K562 (cell line): ENCODE measurements around the gene GUCY2D. TPM values are rescaled to one million over a fixed set of nuclear protein-coding genes. Genes with fewer than 3 reads are reported as not detected.

ENCODE experiments used
- ATAC-seq: fragments of 200-7000 bp; cut with Tn5 transposase; 3 replicates; pipeline ENCODE4 v1.9.1; 2020; ENCODE audit warnings: moderate library complexity
- BruUV-seq: library from RNA; stranded (reverse); fragments of 400-500 nt; replicated peaks from 2 replicates; lab custom pipeline; 2021; lab: Mats Ljungman, UMichigan
- CTCF ChIA-PET: fragments of 300-600 bp; formaldehyde crosslinking; extraction: SDS; loops from one replicate; lab custom pipeline; 2021; ENCODE audit warnings: low intra/inter-chr PET ratio; lab: Yijun Ruan, JAX
- POLR2A ChIA-PET: fragments of 300-600, 350-650 bp; sonication (Branson Sonifier 250); formaldehyde crosslinking; extraction: SDS; loops from one replicate; lab custom pipeline; 2021; ENCODE audit warnings: antibody characterized with exemption, inconsistent platforms; lab: Yijun Ruan, JAX
- DNase-seq, 4 experiments: peaks; one replicate each; pipeline versions ENCODE4 v3.0.0 to v3.0.0-alpha.2; 2011 to 2018; ENCODE audit warnings: low spot score in 3 of 4, mixed read lengths in 3 of 4; ENCODE audit errors: extremely low read depth in 1 of 4
- FAIRE-seq: peaks from 2 replicates; lab custom pipeline; 2011; peaks lifted over from hg19 to GRCh38; lab: Jason Lieb, UNC
- H2AFZ ChIP-seq: 2 replicates; pipeline ENCODE4 v1.6.0; 2011; ENCODE audit warnings: low read depth, low read length, control low read depth, inconsistent platforms
- H3K27ac ChIP-seq: fragments of 200-600 bp; 3 replicates; pipeline ENCODE4 v1.8.0; 2011; ENCODE audit warnings: low read depth, mild to moderate bottlenecking, control low read depth, inconsistent platforms, low read length, moderate library complexity, mixed read lengths; ENCODE audit errors: extremely low read depth
- H3K27me3 ChIP-seq, 2 experiments: fragments of 300-600 bp in 1 of 2; 2 replicates in 1 of 2; 3 replicates in 1 of 2; pipeline versions ENCODE4 v1.6.0 to v1.8.0; 2011; ENCODE audit warnings: inconsistent platforms in 2 of 2, low read length in 2 of 2, mild to moderate bottlenecking in 1 of 2, mixed read lengths in 1 of 2, moderate library complexity in 1 of 2; ENCODE audit not compliant: control insufficient read depth in 2 of 2, insufficient read depth in 2 of 2
- H3K36me3 ChIP-seq: fragments of 300-600 bp; 3 replicates; pipeline ENCODE4 v1.8.0; 2011; ENCODE audit warnings: mild to moderate bottlenecking, low read length, inconsistent platforms; ENCODE audit not compliant: control insufficient read depth, insufficient read depth
- H3K4me1 ChIP-seq, 2 experiments: fragments of 200-600 bp in 1 of 2; replicated peaks in 1 of 2; 2 replicates in 1 of 2; 3 replicates in 1 of 2; pipeline versions ENCODE4 v1.5.1 to v1.8.0; 2011; ENCODE audit warnings: inconsistent platforms in 2 of 2, low read length in 2 of 2, mild to moderate bottlenecking in 1 of 2, mixed read lengths in 1 of 2, moderate library complexity in 1 of 2; ENCODE audit not compliant: control insufficient read depth in 2 of 2, insufficient read depth in 2 of 2
- H3K4me2 ChIP-seq: 2 replicates; pipeline ENCODE4 v1.6.1; 2011; ENCODE audit warnings: low read length, control low read depth, inconsistent platforms, mixed read lengths; ENCODE audit not compliant: insufficient read depth
- H3K4me3 ChIP-seq: fragments of 200-600 bp; sonication (generic), shearing (Covaris generic); 2 replicates; pipeline ENCODE4 v1.5.1; 2016; ENCODE audit warnings: control low read depth, inconsistent platforms
- H3K79me2 ChIP-seq: fragments of 200-600 bp; 3 replicates; pipeline ENCODE4 v1.8.0; 2011; ENCODE audit warnings: low read length, inconsistent platforms; ENCODE audit not compliant: control insufficient read depth, insufficient read depth
- H3K9ac ChIP-seq, 2 experiments: 2 replicates each; pipeline versions ENCODE4 v1.6.0 to v1.6.1; 2011; ENCODE audit warnings: low read depth in 2 of 2, low read length in 2 of 2, control low read depth in 1 of 2, inconsistent platforms in 1 of 2, mild to moderate bottlenecking in 1 of 2, mixed read lengths in 1 of 2; ENCODE audit not compliant: insufficient read depth in 1 of 2
- H3K9me1 ChIP-seq: one replicate; pipeline ENCODE4 v1.6.0; 2011; ENCODE audit warnings: inconsistent platforms, mild to moderate bottlenecking, low read length, moderate library complexity; ENCODE audit not compliant: control insufficient read depth, insufficient read depth
- H3K9me3 ChIP-seq: replicated peaks from 2 replicates; pipeline ENCODE4 v1.5.1; 2011; ENCODE audit warnings: low read depth, low read length, inconsistent platforms; ENCODE audit not compliant: control insufficient read depth, insufficient read depth
- H4K20me1 ChIP-seq: replicated peaks from 2 replicates; pipeline ENCODE4 v1.6.1; 2011; ENCODE audit warnings: low read length, inconsistent platforms, mixed read lengths; ENCODE audit not compliant: control insufficient read depth, insufficient read depth
- GABPB1 ChIP-seq: sonication (generic); formaldehyde crosslinking; IDR thresholded peaks from 2 replicates; pipeline ENCODE4 v1.8.0; 2022; ENCODE audit warnings: mild to moderate bottlenecking, missing genetic modification reagents
- IRF2 ChIP-seq: sonication (generic); formaldehyde crosslinking; IDR thresholded peaks from 2 replicates; pipeline ENCODE4 v1.8.1; 2022; ENCODE audit warnings: mild to moderate bottlenecking, missing genetic modification reagents
- KHSRP ChIP-seq: fragments of 450-650 bp; IDR thresholded peaks from 2 replicates; pipeline ENCODE4 v1.6.1; 2017
- LARP7 ChIP-seq: fragments of 450-650 bp; IDR thresholded peaks from 2 replicates; pipeline ENCODE4 v1.6.1; 2016
- MXI1 ChIP-seq: IDR thresholded peaks from 2 replicates; pipeline ENCODE4 v1.6.1; 2011; ENCODE audit warnings: low read depth, mild to moderate bottlenecking, improper control_type of control experiment, low read length
- NRF1 ChIP-seq, 2 experiments: fragments of 450-650 bp; IDR thresholded peaks in 1 of 2; conservative IDR thresholded peaks in 1 of 2; 2 replicates each; pipeline ENCODE4 v1.6.1; 2014; ENCODE audit warnings: mild to moderate bottlenecking in 2 of 2
- PML ChIP-seq: IDR thresholded peaks from 2 replicates; pipeline ENCODE4 v1.6.1; 2012; ENCODE audit warnings: low read length, inconsistent platforms
- RUNX1 ChIP-seq: sonication (generic); IDR thresholded peaks from 2 replicates; pipeline ENCODE4 v1.6.1; 2016; ENCODE audit warnings: antibody characterized with exemption, low read depth
- SREBF1 ChIP-seq: fragments of 150-350 bp; IDR thresholded peaks from 2 replicates; pipeline ENCODE4 v1.6.1; 2014; ENCODE audit warnings: antibody characterized with exemption, low read depth, low read length, borderline replicate concordance
- TBP ChIP-seq: optimal IDR thresholded peaks from 2 replicates; pipeline ENCODE3; 2011; ENCODE audit warnings: low read depth, low read length, improper control_type of control experiment
- ZNF41 ChIP-seq: fragments of 250-450 bp; sonication (Bioruptor Pico); conservative IDR thresholded peaks from 2 replicates; pipeline ENCODE4 v1.4.0; 2020; ENCODE audit warnings: mild to moderate bottlenecking
- WGBS: fragments of 100-300 bp; shearing (Covaris generic); methylation state at CpG from one replicate; pipeline ENCODE4 v1.1.6; 2016; ENCODE audit warnings: low coverage, mixed read lengths; ENCODE audit not compliant: insufficient coverage; ENCODE audit errors: missing lambda C conversion rate; 5-methylcytosine and 5-hydroxymethylcytosine counted together
- in situ Hi-C: fragments of 300-500 bp; cut with MboI; formaldehyde crosslinking; loops from 4 replicates; pipeline ENCODE4 v1.15.0; 2018; ENCODE audit warnings: inconsistent platforms, mixed read lengths
- intact Hi-C: fragments of 100-400 bp; cut with micrococcal nuclease; formaldehyde crosslinking; loops from 2 replicates; pipeline ENCODE4 v1.14.2; 2022
- polyA plus RNA-seq, 8 experiments: library from polyadenylated mRNA; depleted of rRNA in 4 of 8; stranded (reverse) in 5 of 8; unstranded in 3 of 8; fragments of >200 nt; fragmentation: Nextera tagmentation in 2 of 8; fragmentation: Illumina TruSeq in 1 of 8; extraction: Ambion mirVana in 2 of 8; extraction: Trizol in 1 of 8; gene quantifications; 2 replicates each; pipeline versions ENCODE4 v1.2.1 to v1.2.3, GENCODE V29; 2011 to 2014; ENCODE audit warnings: inconsistent platforms in 1 of 8, missing spikeins in 1 of 8
- total RNA-seq, 7 experiments: library from RNA; depleted of rRNA in 6 of 7; stranded (reverse); fragments of >200 nt in 6 of 7; fragmentation: Illumina TruSeq in 2 of 7; extraction: Trizol in 2 of 7; gene quantifications; 2 replicates each; pipeline versions ENCODE4 v1.2.1 to v1.2.3, GENCODE V29; 2011 to 2021; ENCODE audit warnings: low replicate concordance in 1 of 7
- TF ChIP-seq, protein P1 (sequence below): conservative IDR thresholded peaks from 2 replicates; pipeline ENCODE4 v1.6.1; 2011; ENCODE audit warnings: low read depth, mild to moderate bottlenecking, low read length; ENCODE audit not compliant: control insufficient read depth
- TF ChIP-seq, protein P2 (sequence below): sonication (generic); formaldehyde crosslinking; IDR thresholded peaks from 2 replicates; pipeline ENCODE4 v1.8.0; 2022; ENCODE audit warnings: missing genetic modification reagents, mild to moderate bottlenecking, moderate library complexity, borderline replicate concordance
- TF ChIP-seq, protein P3 (sequence below): fragments of 250-450 bp; sonication (Bioruptor Pico); IDR thresholded peaks from 2 replicates; pipeline ENCODE4 v1.5.1; 2021; ENCODE audit warnings: mild to moderate bottlenecking

Gene GUCY2D
- total and polyA plus RNA-seq, 9 of the 15 experiments (the other 6 are each of a cell fraction or from before 2014, with no cell fraction given): 0.05 TPM; not detected in 8

GRCh38 chr17:8006836-8007680 lies 4.6 kb downstream of the GUCY2D start (continued):
- TF ChIP-seq, protein P1, sequence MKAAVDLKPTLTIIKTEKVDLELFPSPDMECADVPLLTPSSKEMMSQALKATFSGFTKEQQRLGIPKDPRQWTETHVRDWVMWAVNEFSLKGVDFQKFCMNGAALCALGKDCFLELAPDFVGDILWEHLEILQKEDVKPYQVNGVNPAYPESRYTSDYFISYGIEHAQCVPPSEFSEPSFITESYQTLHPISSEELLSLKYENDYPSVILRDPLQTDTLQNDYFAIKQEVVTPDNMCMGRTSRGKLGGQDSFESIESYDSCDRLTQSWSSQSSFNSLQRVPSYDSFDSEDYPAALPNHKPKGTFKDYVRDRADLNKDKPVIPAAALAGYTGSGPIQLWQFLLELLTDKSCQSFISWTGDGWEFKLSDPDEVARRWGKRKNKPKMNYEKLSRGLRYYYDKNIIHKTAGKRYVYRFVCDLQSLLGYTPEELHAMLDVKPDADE: no peak
- TF ChIP-seq LARP7 (no peak), PML (no peak)
- TF ChIP-seq, all 486 proteins: peak for 0

GRCh38 chr17:8007836-8008235 lies 5.4 kb downstream of the GUCY2D start:
- BruUV-seq: no TSS peak
- FAIRE-seq (no peak), DNase-seq (no peak), ATAC-seq (no peak)
- H3K27me3 ChIP-seq: peaks cover 12 to 65% of the 10 kb centered on the region in 2 experiments; a peak in 4 of 5 replicates
- ChIA-PET CTCF (interaction anchor here (0.6 kb wide), 1 partner anchor 1352 kb away, joined by 3 read pairs; no protein-coding TSS in a partner anchor), POLR2A (no interaction called here)
- H2AFZ ChIP-seq: no peak overlapping the region
- no peaks in the 10 kb centered on the region for H3K9me3 ChIP-seq
- H3K9me1 ChIP-seq: no peaks in the 10 kb centered on the region
- intact Hi-C loops (no loop called here), in situ Hi-C loops (loop anchor here (5.0 kb wide), 1 partner anchor 34 kb away; no protein-coding TSS in a partner anchor)
- H4K20me1 ChIP-seq: no peaks in the 10 kb centered on the region
- H3K27ac ChIP-seq: no peak overlapping the region
- H3K79me2 ChIP-seq: no peaks in the 10 kb centered on the region
- H3K9ac ChIP-seq: no peak overlapping the region
- no peak overlapping the region for H3K4me2 ChIP-seq
- peaks cover 0 to 13% of the 10 kb centered on the region in 2 experiments; a peak in 2 of 5 replicates for H3K4me1 ChIP-seq
- WGBS: 0% methylated on average over 2 of the region's 5 CpGs
- no peak overlapping the region for H3K4me3 ChIP-seq
- no peaks in the 10 kb centered on the region for H3K36me3 ChIP-seq
- no peak for TF ChIP-seq GABPB1 (CRISPR knock-in tag)
- no peak for TF ChIP-seq MXI1
- no peak for TF ChIP-seq KHSRP
- TF ChIP-seq SREBF1: no peak
- no peak for TF ChIP-seq ZNF41
- TF ChIP-seq NRF1 (conservative IDR thresholded peaks at IDR 0.05 in 1 of 2, IDR thresholded peaks at IDR 0.05 in 1 of 2): no peak
- TF ChIP-seq TBP: no peak
- no peak for TF ChIP-seq IRF2 (CRISPR knock-in tag)
- TF ChIP-seq, protein P2, sequence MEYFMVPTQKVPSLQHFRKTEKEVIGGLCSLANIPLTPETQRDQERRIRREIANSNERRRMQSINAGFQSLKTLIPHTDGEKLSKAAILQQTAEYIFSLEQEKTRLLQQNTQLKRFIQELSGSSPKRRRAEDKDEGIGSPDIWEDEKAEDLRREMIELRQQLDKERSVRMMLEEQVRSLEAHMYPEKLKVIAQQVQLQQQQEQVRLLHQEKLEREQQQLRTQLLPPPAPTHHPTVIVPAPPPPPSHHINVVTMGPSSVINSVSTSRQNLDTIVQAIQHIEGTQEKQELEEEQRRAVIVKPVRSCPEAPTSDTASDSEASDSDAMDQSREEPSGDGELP (CRISPR knock-in tag): no peak
- no peak for TF ChIP-seq RUNX1
- TF ChIP-seq, protein P3, sequence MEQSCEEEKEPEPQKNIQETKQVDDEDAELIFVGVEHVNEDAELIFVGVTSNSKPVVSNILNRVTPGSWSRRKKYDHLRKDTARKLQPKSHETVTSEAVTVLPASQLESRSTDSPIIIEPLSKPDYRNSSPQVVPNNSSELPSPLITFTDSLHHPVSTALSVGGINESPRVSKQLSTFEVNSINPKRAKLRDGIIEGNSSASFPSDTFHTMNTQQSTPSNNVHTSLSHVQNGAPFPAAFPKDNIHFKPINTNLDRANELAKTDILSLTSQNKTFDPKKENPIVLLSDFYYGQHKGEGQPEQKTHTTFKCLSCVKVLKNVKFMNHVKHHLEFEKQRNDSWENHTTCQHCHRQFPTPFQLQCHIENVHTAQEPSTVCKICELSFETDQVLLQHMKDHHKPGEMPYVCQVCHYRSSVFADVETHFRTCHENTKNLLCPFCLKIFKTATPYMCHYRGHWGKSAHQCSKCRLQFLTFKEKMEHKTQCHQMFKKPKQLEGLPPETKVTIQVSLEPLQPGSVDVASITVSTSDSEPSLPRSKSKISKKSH: no peak
